CD4-positive, alpha-beta T cell treated with Interleukin-15 for 1 hour (primary cell): ENCODE data around the gene PTGDS.

Experiments used
- DNase-seq: peaks from one replicate; pipeline ENCODE4 v3.0.0-alpha.2; 2020

Gene PTGDS

GRCh38 chr9:136977223-136977622 is at the start of gene PTGDS:
PTGDS (plus strand) TSS chr9:136977504; CDS start chr9:136977579, 75 bp downstream.
- DNase-seq, result no peak

- no peak for DNase-seq
Measured at GRCh38 chr9:136928591-136928990, 48.7 kb upstream of the PTGDS start.

- DNase-seq, result no peak
Measured at GRCh38 chr9:136930014-136930413, 47.3 kb upstream of the PTGDS start.

- no peak for DNase-seq
Measured at GRCh38 chr9:136931611-136932130, 45.6 kb upstream of the PTGDS start.

GRCh38 chr9:136934277-136934676 is 43.0 kb upstream of the PTGDS start:
- DNase-seq, result no peak

GRCh38 chr9:136935651-136936050 is 41.7 kb upstream of the PTGDS start:
- no peak for DNase-seq

GRCh38 chr9:136936645-136937170 is 40.6 kb upstream of the PTGDS start:
- no peak for DNase-seq

GRCh38 chr9:136937186-136938001 is 39.9 kb upstream of the PTGDS start:
- DNase-seq, result no peak

- no peak for DNase-seq
Measured at GRCh38 chr9:136939431-136939995, 37.8 kb upstream of the PTGDS start.

GRCh38 chr9:136939996-136940525 is 37.2 kb upstream of the PTGDS start:
- no peak for DNase-seq

- DNase-seq, result no peak
Measured at GRCh38 chr9:136940526-136941230, 36.6 kb upstream of the PTGDS start.

- no peak for DNase-seq
Measured at GRCh38 chr9:136941231-136942111, 35.8 kb upstream of the PTGDS start.

- no peak for DNase-seq
Measured at GRCh38 chr9:136942112-136942880, 35.0 kb upstream of the PTGDS start.

GRCh38 chr9:136942881-136943230 is 34.4 kb upstream of the PTGDS start:
- DNase-seq, result no peak

- DNase-seq, result no peak
Measured at GRCh38 chr9:136943291-136944211, 33.8 kb upstream of the PTGDS start.

- no peak for DNase-seq
Measured at GRCh38 chr9:136944212-136944518, 33.1 kb upstream of the PTGDS start.

GRCh38 chr9:136944519-136945332 is 32.6 kb upstream of the PTGDS start, which contains the start of the genes C8G and FBXW5:
C8G (plus strand) TSS chr9:136945243; CDS start chr9:136945321, 78 bp downstream.
FBXW5 (minus strand) TSS chr9:136944738; CDS start chr9:136944083, 655 bp downstream.
- DNase-seq, result peak; percentile 94

GRCh38 chr9:136945333-136946227 is 31.7 kb upstream of the PTGDS start:
- DNase-seq, result no peak
